T-helper 1 cell treated with Interleukin-12 subunit alpha and Interleukin-12 subunit beta and Interleukin-4 antibody, amounts not matched to agents 30 μg/mL and 1 μg/mL, for 36 hours (primary cell): ENCODE measurements around the gene CTRB1.
A peak's percentile ranks its signal among the peaks of the same experiment; 100 is the strongest.
"Not testable (repeated sequence)": the region's sequence is repeated elsewhere in the genome, so short reads cannot be mapped to it uniquely, and the experiment has no call there.

Source experiments
- H3K27ac Mint-ChIP-seq: one replicate; pipeline ENCODE4 v1.8.0; 2021; ENCODE audit warnings: mild to moderate bottlenecking, mixed read lengths
- H3K27me3 Mint-ChIP-seq: one replicate; pipeline ENCODE4 v1.8.0; 2021; ENCODE audit warnings: low read depth, mixed read lengths
- H3K36me3 Mint-ChIP-seq: one replicate; pipeline ENCODE4 v1.8.0; 2021; ENCODE audit warnings: low read depth, mixed read lengths
- H3K4me1 Mint-ChIP-seq: one replicate; pipeline ENCODE4 v1.8.0; 2021; ENCODE audit warnings: low read depth, mixed read lengths
- H3K4me3 Mint-ChIP-seq: one replicate; pipeline ENCODE4 v1.8.0; 2021; ENCODE audit warnings: mild to moderate bottlenecking, moderate library complexity, mixed read lengths
- H3K9me3 Mint-ChIP-seq: one replicate; pipeline ENCODE4 v1.8.0; 2021; ENCODE audit warnings: mixed read lengths

Gene CTRB1

GRCh38 chr16:75196836-75197235, 22.0 kb upstream of the CTRB1 start:
- Mint-ChIP-seq H3K27ac (no peak overlapping the region), H3K4me3 (no peak overlapping the region), H3K4me1 (peaks cover 4% of the 10 kb centered on the region), H3K36me3 (no peaks in the 10 kb centered on the region), H3K27me3 (peaks cover 30% of the 10 kb centered on the region), H3K9me3 (no peaks in the 10 kb centered on the region)

GRCh38 chr16:75197522-75198134, 21.2 kb upstream of the CTRB1 start:
- peaks cover 30% of the 10 kb centered on the region for H3K27me3 Mint-ChIP-seq
- H3K4me1 Mint-ChIP-seq: peaks cover 4% of the 10 kb centered on the region
- H3K4me3 Mint-ChIP-seq: no peak overlapping the region
- H3K36me3 Mint-ChIP-seq: no peaks in the 10 kb centered on the region
- H3K9me3 Mint-ChIP-seq: no peaks in the 10 kb centered on the region
- no peak overlapping the region for H3K27ac Mint-ChIP-seq

DNA sequence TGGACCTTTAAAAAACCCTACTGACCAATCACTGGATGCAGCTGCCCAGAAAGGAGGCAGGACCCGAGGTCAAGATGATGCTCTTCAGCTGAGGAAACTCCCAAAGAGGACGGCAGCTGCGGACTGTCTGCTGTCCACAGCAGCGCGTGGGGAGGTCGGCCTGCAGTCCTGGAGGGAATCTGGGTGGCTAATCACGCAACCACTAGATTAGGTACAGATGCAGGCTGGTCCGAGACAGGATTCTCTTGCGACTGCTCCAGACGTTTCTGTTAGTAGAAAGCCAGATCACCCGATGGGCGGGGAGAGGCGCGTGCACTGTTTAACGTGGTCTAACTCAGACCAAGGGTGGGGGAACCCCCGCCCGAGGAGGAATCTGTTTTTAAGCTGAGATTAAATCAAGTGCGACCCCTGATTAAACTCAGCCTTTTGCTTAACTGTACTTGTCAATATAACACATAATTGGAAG, 20.6 kb upstream of the CTRB1 start:
- peaks cover 26% of the 10 kb centered on the region for H3K27me3 Mint-ChIP-seq
- H3K27ac Mint-ChIP-seq: no peak overlapping the region
- no peak overlapping the region for H3K4me3 Mint-ChIP-seq
- no peaks in the 10 kb centered on the region for H3K9me3 Mint-ChIP-seq
- peaks cover 4% of the 10 kb centered on the region for H3K4me1 Mint-ChIP-seq
- no peaks in the 10 kb centered on the region for H3K36me3 Mint-ChIP-seq

DNA sequence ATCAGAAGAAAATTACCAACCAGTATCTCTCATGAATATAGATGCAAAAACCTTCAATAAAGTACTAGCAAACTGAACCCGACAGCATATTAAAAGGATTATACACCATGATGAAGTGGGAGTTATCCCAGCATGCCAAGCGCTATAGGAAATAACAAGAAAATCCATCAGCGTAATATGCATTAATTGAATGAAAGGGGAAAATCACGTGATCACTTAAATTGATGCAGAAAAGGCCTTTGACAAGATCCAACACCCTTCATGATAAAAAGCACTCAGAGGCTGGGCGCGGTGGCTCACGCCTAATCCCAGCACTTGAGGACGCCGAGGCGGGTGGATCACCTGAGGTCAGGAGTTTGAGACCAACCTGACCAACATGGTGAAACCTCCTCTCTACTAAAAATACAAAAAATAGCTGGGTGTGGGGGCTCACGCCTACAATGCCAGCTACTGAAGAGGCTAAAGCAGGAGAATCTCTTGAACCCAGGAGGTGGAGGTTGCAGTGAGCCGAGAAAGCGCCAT, 16.7 kb upstream of the CTRB1 start:
- H3K27me3 Mint-ChIP-seq: peaks cover 18% of the 10 kb centered on the region
- no peaks in the 10 kb centered on the region for H3K36me3 Mint-ChIP-seq
- H3K4me3 Mint-ChIP-seq: no peak overlapping the region
- no peak overlapping the region for H3K27ac Mint-ChIP-seq
- H3K9me3 Mint-ChIP-seq: no peaks in the 10 kb centered on the region
- peaks cover 4% of the 10 kb centered on the region for H3K4me1 Mint-ChIP-seq

DNA sequence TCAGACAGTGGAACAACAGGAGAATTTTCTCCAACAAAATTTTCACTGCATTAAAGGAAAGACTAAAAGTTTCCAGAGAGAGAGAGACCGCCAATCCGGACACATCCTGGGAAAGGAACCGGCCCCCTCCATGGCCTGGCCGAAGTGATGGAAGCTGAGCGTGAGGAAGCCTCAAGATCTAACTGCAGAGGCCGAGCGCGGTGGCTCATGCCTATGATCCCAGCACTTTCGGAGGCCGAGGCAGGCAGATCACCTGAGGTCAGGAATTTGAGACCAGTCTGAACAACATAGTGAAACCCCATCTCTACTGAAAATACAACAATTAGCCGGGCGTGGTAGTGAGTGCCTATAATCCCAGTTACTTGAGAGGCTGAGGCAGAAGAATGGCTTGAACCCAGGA, 15.7 kb upstream of the CTRB1 start:
- Mint-ChIP-seq H3K36me3 (no peaks in the 10 kb centered on the region), H3K27me3 (peaks cover 9% of the 10 kb centered on the region), H3K4me1 (peaks cover 2% of the 10 kb centered on the region), H3K4me3 (no peak overlapping the region), H3K27ac (no peak overlapping the region), H3K9me3 (no peaks in the 10 kb centered on the region)

DNA sequence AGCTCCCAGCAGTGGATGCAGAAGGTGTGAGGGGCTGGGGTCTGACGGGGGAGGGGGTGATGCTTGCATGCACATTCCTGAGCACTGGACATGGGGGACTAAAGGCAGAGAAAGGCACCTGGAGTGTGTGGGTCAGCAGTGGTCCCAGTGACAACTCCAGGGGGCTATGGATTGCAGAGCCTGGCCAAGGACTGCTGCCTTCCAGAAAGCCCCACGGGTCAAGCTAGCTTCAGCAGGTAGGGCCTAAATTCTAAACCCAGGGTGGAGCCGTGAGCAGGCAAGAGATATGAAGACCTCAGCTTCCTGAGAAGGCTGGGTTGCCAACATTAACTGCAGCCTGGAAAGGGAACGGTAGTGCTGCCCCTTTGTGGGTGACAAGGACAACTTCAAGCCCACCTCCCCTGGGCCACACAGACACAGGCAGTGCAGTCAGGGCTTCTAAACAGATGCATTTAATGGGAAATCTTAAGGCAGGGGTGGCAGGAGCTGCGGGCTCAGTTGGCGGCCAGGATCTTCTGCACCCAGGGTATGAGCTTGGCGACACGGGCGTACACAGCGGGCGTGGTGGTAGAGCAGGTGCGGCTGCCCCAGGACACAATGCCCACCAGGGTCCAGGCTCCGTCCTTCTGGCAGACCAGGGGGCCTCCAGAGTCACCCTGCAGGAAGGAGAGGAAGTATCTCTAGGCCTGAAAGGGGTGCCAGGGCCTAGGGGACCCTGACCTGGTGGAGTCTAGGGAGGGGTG, 14.9 kb upstream of the CTRB1 start:
- peaks cover 2% of the 10 kb centered on the region for H3K4me1 Mint-ChIP-seq
- no peaks in the 10 kb centered on the region for H3K9me3 Mint-ChIP-seq
- no peak overlapping the region for H3K4me3 Mint-ChIP-seq
- H3K27ac Mint-ChIP-seq: peak overlapping the region; percentile 49
- peaks cover 4% of the 10 kb centered on the region for H3K27me3 Mint-ChIP-seq
- no peaks in the 10 kb centered on the region for H3K36me3 Mint-ChIP-seq

- H3K9me3 Mint-ChIP-seq: no peaks in the 10 kb centered on the region
- peaks cover under 1% of the 10 kb centered on the region for H3K27me3 Mint-ChIP-seq
- H3K27ac Mint-ChIP-seq: no peak overlapping the region
- no peaks in the 10 kb centered on the region for H3K36me3 Mint-ChIP-seq
- H3K4me1 Mint-ChIP-seq: peaks cover under 1% of the 10 kb centered on the region
- H3K4me3 Mint-ChIP-seq: no peak overlapping the region
Observed at GRCh38 chr16:75204410-75204758, 14.4 kb upstream of the CTRB1 start.

DNA sequence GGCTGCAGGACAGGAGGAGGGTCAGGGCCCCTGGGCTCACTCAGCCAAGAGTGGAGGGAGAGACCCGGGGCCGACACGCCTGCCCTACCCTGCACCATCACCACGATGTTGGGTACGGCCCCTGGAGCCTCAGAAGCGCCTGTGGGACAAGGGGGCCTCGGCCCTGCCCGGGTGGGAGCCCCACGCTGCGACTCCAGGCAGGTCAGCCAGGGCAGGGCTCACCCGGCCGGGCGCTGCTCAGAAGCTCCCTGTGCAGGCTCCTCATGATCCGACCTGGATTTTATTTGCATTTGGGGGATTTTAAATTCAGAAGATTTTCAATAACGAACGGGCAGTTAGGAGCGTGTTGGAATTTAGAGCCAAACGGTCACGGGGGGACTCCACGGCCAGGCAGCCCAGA, 13.9 kb upstream of the CTRB1 start:
- not testable (repeated sequence) for H3K9me3 Mint-ChIP-seq, H3K4me1 Mint-ChIP-seq, H3K27ac Mint-ChIP-seq, H3K36me3 Mint-ChIP-seq, H3K4me3 Mint-ChIP-seq, H3K27me3 Mint-ChIP-seq

GRCh38 chr16:75205438-75205837, 13.3 kb upstream of the CTRB1 start:
- H3K27ac Mint-ChIP-seq, H3K36me3 Mint-ChIP-seq, H3K9me3 Mint-ChIP-seq, H3K27me3 Mint-ChIP-seq, H3K4me1 Mint-ChIP-seq, H3K4me3 Mint-ChIP-seq: not testable (repeated sequence)

DNA sequence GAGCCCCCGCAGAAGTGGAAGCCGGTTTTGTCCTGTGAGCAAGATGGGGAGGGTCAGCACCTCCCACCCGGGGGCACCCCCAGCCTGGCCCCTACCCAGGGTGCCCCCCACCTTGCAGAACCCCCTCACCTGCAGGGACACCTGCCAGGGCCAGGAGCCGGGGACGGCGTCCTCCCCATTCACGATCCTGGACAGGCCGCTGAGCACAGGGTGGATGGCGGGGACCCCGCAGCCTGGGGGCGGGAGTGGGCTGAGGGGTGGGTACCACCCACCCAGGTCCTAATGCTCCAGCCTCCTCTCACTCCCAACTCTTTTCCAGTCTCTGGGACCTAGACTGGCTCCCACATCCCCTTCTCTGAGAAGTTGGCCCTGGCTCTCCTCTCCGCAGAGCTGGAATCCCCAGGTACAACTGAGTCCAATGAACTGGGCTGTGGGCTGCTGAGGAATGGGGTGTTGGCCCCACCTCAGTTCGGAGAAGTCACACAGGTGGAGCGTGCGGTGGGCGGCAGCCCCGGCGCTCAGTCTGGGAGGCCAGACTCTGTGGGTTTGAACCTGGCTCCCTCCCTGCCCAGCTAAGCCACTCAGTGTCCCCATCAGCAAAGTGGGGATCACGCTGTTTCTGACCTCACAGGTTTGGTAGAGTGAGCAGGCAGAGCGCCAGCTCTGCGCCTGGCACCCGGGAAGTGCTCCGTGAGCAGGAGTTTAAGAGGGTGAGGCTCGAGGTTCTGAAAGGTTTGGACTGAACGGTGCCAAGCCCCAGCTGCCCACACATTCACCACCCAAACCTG, 12.6 kb upstream of the CTRB1 start:
- not testable (repeated sequence) for H3K4me3 Mint-ChIP-seq, H3K9me3 Mint-ChIP-seq, H3K36me3 Mint-ChIP-seq, H3K27ac Mint-ChIP-seq, H3K27me3 Mint-ChIP-seq, H3K4me1 Mint-ChIP-seq

DNA sequence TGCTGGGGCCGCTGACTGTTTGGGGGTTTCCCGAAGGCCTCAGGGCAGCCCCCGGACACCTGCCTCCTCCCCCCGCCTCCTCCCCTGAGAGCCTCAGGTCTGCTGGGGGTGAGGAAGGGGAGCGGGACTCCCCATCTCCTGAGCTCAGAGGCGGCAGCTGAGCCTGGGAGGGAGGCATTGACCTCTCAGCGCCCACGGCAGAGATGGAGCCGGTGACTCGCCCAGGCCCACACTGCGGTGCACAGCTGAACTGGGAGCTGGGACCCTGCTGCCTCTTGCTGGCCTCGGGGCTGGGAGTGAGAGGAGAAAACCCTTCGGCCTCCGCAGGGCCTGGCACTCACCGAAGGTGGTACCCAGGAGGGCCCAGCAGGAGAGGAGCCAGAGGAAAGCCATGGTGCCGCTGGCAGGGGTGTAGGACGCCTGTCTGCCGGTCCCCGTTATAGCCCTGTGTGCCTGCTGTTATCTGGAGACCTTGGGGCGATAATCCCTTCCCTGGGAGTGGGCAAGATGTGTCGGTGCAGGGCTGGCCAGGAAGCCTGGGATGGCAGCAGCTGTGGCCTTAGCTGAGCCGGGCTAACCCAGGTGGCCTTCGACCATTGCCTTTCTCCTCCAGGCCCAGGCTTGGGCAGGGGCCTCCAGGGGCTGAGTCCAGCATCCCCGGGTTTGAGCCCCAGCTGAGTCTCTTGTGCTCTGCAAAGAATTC, 11.9 kb upstream of the CTRB1 start, which contains the start of gene CTRB2:
TSS of gene CTRB2 (minus strand) at position 413 of the 703 bp plus-strand sequence. CDS start at position 393, 20 bp downstream.
- no peak within 1 kb of the TSS for H3K4me3 Mint-ChIP-seq
- no peaks in the 10 kb centered on the region for H3K4me1 Mint-ChIP-seq
- no peak within 1 kb of the TSS for H3K27ac Mint-ChIP-seq
- H3K9me3 Mint-ChIP-seq: no peaks in the 10 kb centered on the region
- H3K27me3 Mint-ChIP-seq: no peaks in the 10 kb centered on the region
- no peaks in the 10 kb centered on the region for H3K36me3 Mint-ChIP-seq

DNA sequence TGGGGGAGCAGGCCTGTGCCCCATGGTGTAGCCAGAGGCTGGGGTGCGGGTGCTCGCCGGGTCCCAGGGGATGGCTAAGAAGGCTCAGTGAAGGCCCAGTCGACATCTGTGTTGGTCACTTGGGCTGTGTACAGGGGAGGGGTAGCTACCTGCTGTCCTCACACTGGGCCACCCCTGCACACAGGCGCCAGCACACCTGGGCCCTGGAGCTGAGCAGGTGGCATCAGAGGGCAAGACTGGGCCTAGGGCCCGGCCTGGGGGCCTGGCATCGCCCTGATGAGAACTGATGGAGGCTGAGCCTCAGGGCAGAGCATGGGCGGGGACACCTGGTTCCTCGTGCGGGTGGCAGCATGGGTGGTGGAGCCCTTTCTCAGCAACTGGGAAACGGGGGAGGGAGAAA, 11.0 kb upstream of the CTRB1 start:
- H3K27me3 Mint-ChIP-seq: no peaks in the 10 kb centered on the region

DNA sequence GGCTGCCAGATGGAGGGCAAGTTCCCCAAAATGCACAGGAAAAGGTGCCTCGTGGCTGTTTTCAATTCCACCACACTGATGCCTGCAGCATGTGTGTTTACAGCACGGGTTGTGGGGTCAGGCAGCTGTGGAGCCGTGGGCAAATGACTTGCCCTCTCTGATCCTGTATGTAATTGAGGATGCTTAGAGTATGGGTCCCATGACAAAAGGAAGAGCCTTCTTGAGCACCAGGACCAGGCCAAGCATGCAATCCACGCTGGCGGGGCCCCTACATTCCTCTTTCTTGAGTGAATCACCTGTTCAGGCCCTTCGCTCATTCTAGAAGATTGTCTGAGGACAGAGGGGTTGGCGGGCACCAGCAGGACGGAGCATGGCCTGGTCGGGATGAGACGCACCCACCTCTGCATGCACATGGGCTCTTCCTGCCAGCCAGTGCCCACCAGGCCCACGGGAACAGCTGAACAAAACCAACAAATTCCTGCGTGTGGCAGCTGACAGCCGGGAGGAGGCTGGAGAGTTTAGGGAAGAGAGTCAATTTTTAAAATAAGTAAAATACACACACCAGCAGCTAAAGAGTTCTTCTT, 10.5 kb upstream of the CTRB1 start:
- H3K4me1 Mint-ChIP-seq: no peaks in the 10 kb centered on the region
- no peaks in the 10 kb centered on the region for H3K9me3 Mint-ChIP-seq
- no peaks in the 10 kb centered on the region for H3K36me3 Mint-ChIP-seq
- H3K27ac Mint-ChIP-seq: no peak overlapping the region
- no peak overlapping the region for H3K4me3 Mint-ChIP-seq
- no peaks in the 10 kb centered on the region for H3K27me3 Mint-ChIP-seq

More for the DNA sequence above, 11.0 kb upstream of the CTRB1 start:
- H3K4me1 Mint-ChIP-seq: no peaks in the 10 kb centered on the region
- no peaks in the 10 kb centered on the region for H3K36me3 Mint-ChIP-seq
- H3K27ac Mint-ChIP-seq: no peak overlapping the region
- H3K9me3 Mint-ChIP-seq: no peaks in the 10 kb centered on the region
- no peak overlapping the region for H3K4me3 Mint-ChIP-seq

- no peak overlapping the region for H3K4me3 Mint-ChIP-seq
- no peaks in the 10 kb centered on the region for H3K27me3 Mint-ChIP-seq
- no peak overlapping the region for H3K27ac Mint-ChIP-seq
- H3K36me3 Mint-ChIP-seq: no peaks in the 10 kb centered on the region
- no peaks in the 10 kb centered on the region for H3K9me3 Mint-ChIP-seq
- H3K4me1 Mint-ChIP-seq: no peaks in the 10 kb centered on the region
Observed at GRCh38 chr16:75208861-75209505, 9.8 kb upstream of the CTRB1 start.
